Fibroblast of mammary gland (primary cell): ENCODE data around the gene GRAMD2B.

Source experiments
- DNase-seq: peaks from one replicate; pipeline ENCODE4 v3.0.0-alpha.2; 2010; ENCODE audit warnings: low read depth
- H3K4me3 ChIP-seq: 2 replicates; pipeline ENCODE4 v1.5.1; 2011; ENCODE audit warnings: low read depth, mild to moderate bottlenecking, low read length, moderate library complexity; ENCODE audit not compliant: control insufficient read depth
- CTCF ChIP-seq: conservative IDR thresholded peaks from 2 replicates; pipeline ENCODE4 v1.5.1; 2011; ENCODE audit warnings: low read depth, low read length, inconsistent platforms; ENCODE audit not compliant: control insufficient read depth, insufficient read depth

The GRAMD2B gene

GRCh38 chr5:126543660-126544059, 120.5 kb downstream of the GRAMD2B start:
- H3K4me3 ChIP-seq, result no peak overlapping the region
- no peak for TF ChIP-seq CTCF
- no peak for DNase-seq
